ENCODE data around the gene DUSP12.

DNA sequence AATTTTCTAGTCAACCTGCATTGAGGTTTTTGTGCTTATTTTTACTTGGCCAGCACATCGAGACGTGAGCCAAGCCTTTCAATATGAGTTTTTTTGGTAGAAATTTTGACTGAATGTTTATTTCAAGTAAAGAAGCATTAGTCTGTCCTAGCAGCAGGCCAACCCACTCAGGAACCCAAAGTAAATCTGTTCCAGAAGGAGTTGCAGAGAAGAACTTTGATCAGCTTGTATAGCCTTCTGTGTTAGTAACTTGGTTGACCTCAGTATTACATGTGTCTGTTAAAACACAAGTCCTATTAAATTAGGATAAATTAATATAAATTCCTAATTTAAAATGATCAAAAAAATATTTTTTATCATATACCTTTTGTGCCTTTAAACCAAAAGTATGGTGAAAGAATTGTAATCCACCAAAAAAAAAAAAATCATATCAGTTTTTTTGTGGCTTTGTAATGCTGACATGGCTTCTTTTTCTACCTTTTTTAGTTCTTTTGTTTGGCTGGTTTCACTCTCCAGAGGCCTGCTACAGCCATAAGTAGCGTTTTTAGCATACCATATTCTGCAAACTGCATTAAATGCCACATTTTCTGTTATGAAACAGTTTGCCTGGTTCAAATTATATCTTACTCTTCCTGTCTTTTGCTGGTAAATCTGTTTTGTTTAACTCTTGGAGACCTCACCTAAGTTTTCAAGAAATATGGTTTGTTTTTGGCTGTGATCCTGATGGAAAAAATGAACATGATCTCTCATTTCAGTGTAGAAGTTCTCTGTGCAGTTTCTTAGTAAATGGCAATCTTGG is 56.0 kb downstream of the DUSP12 start:
- TF ChIP-seq, protein P1, sequence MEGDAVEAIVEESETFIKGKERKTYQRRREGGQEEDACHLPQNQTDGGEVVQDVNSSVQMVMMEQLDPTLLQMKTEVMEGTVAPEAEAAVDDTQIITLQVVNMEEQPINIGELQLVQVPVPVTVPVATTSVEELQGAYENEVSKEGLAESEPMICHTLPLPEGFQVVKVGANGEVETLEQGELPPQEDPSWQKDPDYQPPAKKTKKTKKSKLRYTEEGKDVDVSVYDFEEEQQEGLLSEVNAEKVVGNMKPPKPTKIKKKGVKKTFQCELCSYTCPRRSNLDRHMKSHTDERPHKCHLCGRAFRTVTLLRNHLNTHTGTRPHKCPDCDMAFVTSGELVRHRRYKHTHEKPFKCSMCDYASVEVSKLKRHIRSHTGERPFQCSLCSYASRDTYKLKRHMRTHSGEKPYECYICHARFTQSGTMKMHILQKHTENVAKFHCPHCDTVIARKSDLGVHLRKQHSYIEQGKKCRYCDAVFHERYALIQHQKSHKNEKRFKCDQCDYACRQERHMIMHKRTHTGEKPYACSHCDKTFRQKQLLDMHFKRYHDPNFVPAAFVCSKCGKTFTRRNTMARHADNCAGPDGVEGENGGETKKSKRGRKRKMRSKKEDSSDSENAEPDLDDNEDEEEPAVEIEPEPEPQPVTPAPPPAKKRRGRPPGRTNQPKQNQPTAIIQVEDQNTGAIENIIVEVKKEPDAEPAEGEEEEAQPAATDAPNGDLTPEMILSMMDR (conservative IDR thresholded peaks at IDR 0.05; ENCODE audit: low read depth, low read length): no peak
- TF ChIP-seq EZH2 (IDR thresholded peaks at IDR 0.05; ENCODE audit: borderline replicate concordance, low read depth, low read length, poor library complexity, severe bottlenecking): no peak

All from A673 (cell line).